ENCODE data around the gene ITPA. TPM values are rescaled to one million over a fixed set of nuclear protein-coding genes. Genes with fewer than 3 reads are reported as not detected.

ITPA gene
- total RNA-seq, 1 experiment from 2014 or later: 77.3 TPM

DNA sequence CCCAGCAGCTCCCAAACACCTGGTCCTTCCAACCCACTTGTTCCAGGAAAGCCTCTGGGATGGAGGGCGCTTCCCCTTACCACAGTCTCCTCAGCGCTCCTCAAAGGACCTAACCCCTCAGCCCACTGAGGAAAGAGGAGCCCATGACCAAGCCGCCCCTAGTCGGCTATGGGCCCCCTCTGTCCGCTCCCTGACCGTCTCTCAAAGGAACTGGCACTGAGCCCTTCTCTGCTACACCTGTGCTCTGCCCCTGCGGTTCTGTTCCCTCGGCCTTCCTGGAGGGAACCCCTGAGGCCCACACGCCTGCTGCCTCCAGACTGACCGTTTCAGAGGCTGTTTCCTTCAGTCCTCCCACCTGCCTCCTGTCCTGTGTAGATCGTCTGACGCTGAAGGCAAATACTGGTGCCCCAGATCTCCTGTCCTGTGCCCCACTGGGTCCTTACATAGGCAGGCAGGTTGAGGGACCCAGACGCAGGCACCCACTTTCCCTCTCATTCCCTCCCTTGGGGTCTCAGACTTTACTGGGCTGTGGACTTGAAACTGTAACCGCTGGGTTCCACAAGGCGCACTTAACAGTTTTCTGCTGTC, 31.6 kb downstream of the ITPA start:
- H3K4me2 ChIP-seq (ENCODE audit: low read length): peak overlapping the region; percentile 98
- intact Hi-C loops (cut with micrococcal nuclease): no loop called here

More for the DNA sequence above, 31.6 kb downstream of the ITPA start:
- ChIA-PET POLR2A (no interaction called here), CTCF (no interaction called here), RAD21 (ENCODE audit: low non-redundant PET in 1 of 2, low total read pairs in 2 of 2, uncharacterized antibody in 2 of 2, unreplicated experiment in 2 of 2) (no interaction called here)
- Histone ChIP-seq H3K27ac (ENCODE audit: low read depth, low read length) (no peak overlapping the region), H3K79me2 (ENCODE audit: insufficient read depth, low read length) (no peaks in the 10 kb centered on the region), H3K4me3 (replicated peaks in 1 of 2; ENCODE audit: low read depth in 1 of 2, low read length in 2 of 2) (peak overlapping the region; percentile 66 to 88; a peak in 3 of 4 replicates), H3K36me3 (ENCODE audit: control insufficient read depth in 1 of 2, insufficient read depth in 2 of 2, low read length in 2 of 2) (no peaks in the 10 kb centered on the region), H3K9ac (ENCODE audit: low read length) (no peak overlapping the region), H3K27me3 (ENCODE audit: insufficient read depth, low read length) (no peaks in the 10 kb centered on the region), H2AFZ (ENCODE audit: low read depth, low read length, poor library complexity, severe bottlenecking) (no peak overlapping the region), H3K9me3 (ENCODE audit: control insufficient read depth in 1 of 2, insufficient read depth in 1 of 2, low read depth in 1 of 2, low read length in 2 of 2) (no peaks in the 10 kb centered on the region), H4K20me1 (ENCODE audit: insufficient read depth) (no peaks in the 10 kb centered on the region), H3K9me2 (ENCODE audit: insufficient read depth) (no peaks in the 10 kb centered on the region), H3K4me1 (ENCODE audit: control insufficient read depth in 1 of 2, insufficient read depth in 2 of 2, low read length in 2 of 2) (peaks cover 19 to 36% of the 10 kb centered on the region in 2 experiments)
- DNase-seq (ENCODE audit: low read depth, low spot score) (no peak), ATAC-seq (no peak)
- BruUV-seq (replicated peaks): no TSS peak
- TF ChIP-seq, protein P1, sequence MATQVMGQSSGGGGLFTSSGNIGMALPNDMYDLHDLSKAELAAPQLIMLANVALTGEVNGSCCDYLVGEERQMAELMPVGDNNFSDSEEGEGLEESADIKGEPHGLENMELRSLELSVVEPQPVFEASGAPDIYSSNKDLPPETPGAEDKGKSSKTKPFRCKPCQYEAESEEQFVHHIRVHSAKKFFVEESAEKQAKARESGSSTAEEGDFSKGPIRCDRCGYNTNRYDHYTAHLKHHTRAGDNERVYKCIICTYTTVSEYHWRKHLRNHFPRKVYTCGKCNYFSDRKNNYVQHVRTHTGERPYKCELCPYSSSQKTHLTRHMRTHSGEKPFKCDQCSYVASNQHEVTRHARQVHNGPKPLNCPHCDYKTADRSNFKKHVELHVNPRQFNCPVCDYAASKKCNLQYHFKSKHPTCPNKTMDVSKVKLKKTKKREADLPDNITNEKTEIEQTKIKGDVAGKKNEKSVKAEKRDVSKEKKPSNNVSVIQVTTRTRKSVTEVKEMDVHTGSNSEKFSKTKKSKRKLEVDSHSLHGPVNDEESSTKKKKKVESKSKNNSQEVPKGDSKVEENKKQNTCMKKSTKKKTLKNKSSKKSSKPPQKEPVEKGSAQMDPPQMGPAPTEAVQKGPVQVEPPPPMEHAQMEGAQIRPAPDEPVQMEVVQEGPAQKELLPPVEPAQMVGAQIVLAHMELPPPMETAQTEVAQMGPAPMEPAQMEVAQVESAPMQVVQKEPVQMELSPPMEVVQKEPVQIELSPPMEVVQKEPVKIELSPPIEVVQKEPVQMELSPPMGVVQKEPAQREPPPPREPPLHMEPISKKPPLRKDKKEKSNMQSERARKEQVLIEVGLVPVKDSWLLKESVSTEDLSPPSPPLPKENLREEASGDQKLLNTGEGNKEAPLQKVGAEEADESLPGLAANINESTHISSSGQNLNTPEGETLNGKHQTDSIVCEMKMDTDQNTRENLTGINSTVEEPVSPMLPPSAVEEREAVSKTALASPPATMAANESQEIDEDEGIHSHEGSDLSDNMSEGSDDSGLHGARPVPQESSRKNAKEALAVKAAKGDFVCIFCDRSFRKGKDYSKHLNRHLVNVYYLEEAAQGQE (IDR thresholded peaks at IDR 0.05; ENCODE audit: low read depth): no peak
- no peak for TF ChIP-seq POLR2A (IDR thresholded peaks at IDR 0.05; ENCODE audit: borderline replicate concordance, extremely low read depth, insufficient read depth, insufficient read length)

Data from HCT116 (cell line).